ENCODE results near the gene GBP7. TPM values are rescaled to one million over a fixed set of nuclear protein-coding genes. Genes with fewer than 3 reads are reported as not detected.

GBP7 gene
- total RNA-seq, 1 donor from 2014 or later: not detected

Other genes with a start within 250 kb of the GBP7 start
- 6.0 TPM for gene KYAT3, start 183.4 kb downstream of the GBP7 start, total RNA-seq
- gene RBMXL1, start 183.4 kb downstream of the GBP7 start, total RNA-seq: 10.0 TPM
- gene GBP3, start 153.1 kb downstream of the GBP7 start, total RNA-seq: 7.4 TPM
- gene GBP1, start 110.8 kb downstream of the GBP7 start, total RNA-seq: 6.1 TPM
- gene GBP2, start 49.9 kb downstream of the GBP7 start, total RNA-seq: 12.2 TPM
- gene GBP4, start 22.9 kb upstream of the GBP7 start, total RNA-seq: 8.8 TPM
- gene GBP5, start 96.9 kb upstream of the GBP7 start, total RNA-seq: 0.99 TPM
- gene GBP6, start 188.1 kb upstream of the GBP7 start, total RNA-seq: not detected

Data from left ventricle myocardium superior (tissue), 1 donor.